CD14-positive monocyte (primary cell): ENCODE measurements around the gene CD2AP. TPM values are rescaled to one million over a fixed set of nuclear protein-coding genes. Genes with fewer than 3 reads are reported as not detected.

Experiments used
- DNase-seq, 3 donors: peaks; one replicate each; pipeline ENCODE4 v3.0.0-alpha.2; 2011 to 2022
- H2AFZ ChIP-seq: 2 replicates; pipeline ENCODE4 v1.6.0; 2012; ENCODE audit warnings: mild to moderate bottlenecking, low read depth, low read length, inconsistent platforms; ENCODE audit not compliant: insufficient read depth, poor library complexity, severe bottlenecking
- H3K27ac ChIP-seq, 2 donors: 1 replicate in 1 of 2; 2 replicates in 1 of 2; pipeline ENCODE4 v1.5.1; 2012 to 2013; ENCODE audit warnings: low read length in 2 of 2, control low read depth in 1 of 2, inconsistent platforms in 1 of 2, low read depth in 1 of 2, mild to moderate bottlenecking in 1 of 2
- H3K27me3 ChIP-seq, 2 donors: one replicate each; pipeline versions ENCODE4 v1.6.0 to v1.6.1; 2011 to 2013; ENCODE audit warnings: low read length in 2 of 2; ENCODE audit not compliant: control insufficient read depth in 2 of 2, insufficient read depth in 2 of 2
- H3K36me3 ChIP-seq, 2 donors: replicated peaks in 1 of 2; 1 replicate in 1 of 2; 2 replicates in 1 of 2; pipeline versions ENCODE4 v1.5.1 to v1.6.1; 2012 to 2013; ENCODE audit warnings: low read length in 2 of 2, control low read depth in 1 of 2, inconsistent platforms in 1 of 2, mild to moderate bottlenecking in 1 of 2; ENCODE audit not compliant: insufficient read depth in 2 of 2, control insufficient read depth in 1 of 2
- H3K4me1 ChIP-seq, 2 donors: 1 replicate in 1 of 2; 2 replicates in 1 of 2; pipeline versions ENCODE4 v1.5.1 to v1.6.1; 2012 to 2013; ENCODE audit warnings: low read length in 2 of 2, control low read depth in 1 of 2, inconsistent platforms in 1 of 2, mild to moderate bottlenecking in 1 of 2, moderate library complexity in 1 of 2; ENCODE audit not compliant: insufficient read depth in 2 of 2, control insufficient read depth in 1 of 2
- H3K4me2 ChIP-seq: replicated peaks from 2 replicates; pipeline ENCODE3; 2012; ENCODE audit warnings: low read length, moderate library complexity, mild to moderate bottlenecking; ENCODE audit not compliant: poor library complexity, severe bottlenecking; ENCODE audit errors: extremely low read depth
- H3K4me3 ChIP-seq, 3 experiments: fragments of 200-600 bp in 1 of 3; sonication (generic) in 1 of 3; replicated peaks in 1 of 3; 1 replicate in 2 of 3; 2 replicates in 1 of 3; pipeline ENCODE4 v1.5.1; 2011 to 2013; ENCODE audit warnings: low read length in 3 of 3, mild to moderate bottlenecking in 3 of 3, control low read depth in 2 of 3, low read depth in 2 of 3, inconsistent platforms in 1 of 3, moderate library complexity in 1 of 3
- H3K79me2 ChIP-seq: 2 replicates; pipeline ENCODE4 v1.6.0; 2012; ENCODE audit warnings: mild to moderate bottlenecking, control low read depth, inconsistent platforms, low read length, moderate library complexity; ENCODE audit not compliant: insufficient read depth
- H3K9ac ChIP-seq: 2 replicates; pipeline ENCODE4 v1.6.0; 2017; ENCODE audit warnings: low read length, mild to moderate bottlenecking; ENCODE audit not compliant: insufficient read depth, poor library complexity, severe bottlenecking
- H3K9me3 ChIP-seq, 2 donors: replicated peaks in 1 of 2; 1 replicate in 1 of 2; 2 replicates in 1 of 2; pipeline versions ENCODE4 v1.5.1 to v1.6.1; 2012 to 2013; ENCODE audit warnings: low read length in 2 of 2, control low read depth in 1 of 2; ENCODE audit not compliant: control insufficient read depth in 1 of 2, insufficient read depth in 1 of 2
- H4K20me1 ChIP-seq: 2 replicates; pipeline ENCODE4 v1.6.0; 2012; ENCODE audit warnings: mild to moderate bottlenecking, low read length, control low read depth, moderate library complexity; ENCODE audit not compliant: insufficient read depth
- H3K27ac Mint-ChIP-seq, 7 donors: one replicate each; pipeline ENCODE4 v1.8.0; 2020; ENCODE audit warnings: mild to moderate bottlenecking in 7 of 7, mixed read lengths in 7 of 7, moderate library complexity in 6 of 7, inconsistent platforms in 2 of 7
- H3K27me3 Mint-ChIP-seq, 3 donors: one replicate each; pipeline ENCODE4 v1.8.0; 2021 to 2022; ENCODE audit warnings: low read depth in 3 of 3, mild to moderate bottlenecking in 3 of 3, mixed read lengths in 3 of 3, moderate library complexity in 3 of 3, inconsistent platforms in 1 of 3
- H3K36me3 Mint-ChIP-seq, 2 donors: one replicate each; pipeline ENCODE4 v1.8.0; 2020; ENCODE audit warnings: mixed read lengths in 2 of 2, inconsistent platforms in 1 of 2, mild to moderate bottlenecking in 1 of 2
- H3K4me1 Mint-ChIP-seq: one replicate; pipeline ENCODE4 v1.8.0; 2020; ENCODE audit warnings: mild to moderate bottlenecking, mixed read lengths
- H3K4me3 Mint-ChIP-seq, 2 donors: one replicate each; pipeline ENCODE4 v1.8.0; 2020; ENCODE audit warnings: mild to moderate bottlenecking in 2 of 2, mixed read lengths in 2 of 2, moderate library complexity in 1 of 2
- H3K9me3 Mint-ChIP-seq, 7 donors: one replicate each; pipeline ENCODE4 v1.8.0; 2020 to 2022; ENCODE audit warnings: mixed read lengths in 7 of 7, mild to moderate bottlenecking in 6 of 7, moderate library complexity in 6 of 7, inconsistent platforms in 2 of 7
- WGBS: methylation state at CpG from one replicate; pipeline ENCODE4 v1.1.5; 2013; ENCODE audit warnings: missing lambda C conversion rate; ENCODE audit not compliant: insufficient coverage; 5-methylcytosine and 5-hydroxymethylcytosine counted together
- intact Hi-C, 2 donors: fragments of 100-400 bp; cut with micrococcal nuclease; formaldehyde crosslinking; loops; one replicate each; pipeline versions ENCODE4 v1.15.0 to v1.15.1; 2023
- polyA plus RNA-seq, 3 donors: library from polyadenylated mRNA; depleted of rRNA in 1 of 3; unstranded in 2 of 3; stranded (reverse) in 1 of 3; fragments of 300-500 nt in 2 of 3; fragments of >200 nt in 1 of 3; fragmentation: Illumina TruSeq in 2 of 3; gene quantifications; 1 replicate in 2 of 3; 2 replicates in 1 of 3; pipeline ENCODE4 v1.2.3, GENCODE V29; 2012 to 2021
- TF ChIP-seq, protein P1 (sequence below): fragments of 200-600 bp; IDR thresholded peaks from one replicate; pipeline ENCODE4 v1.8.0; 2022; ENCODE audit warnings: antibody characterized with exemption, mild to moderate bottlenecking

CD2AP gene
- polyA plus RNA-seq, 3 donors, result 1.5 to 2.4 (median 2.0) TPM

DNA sequence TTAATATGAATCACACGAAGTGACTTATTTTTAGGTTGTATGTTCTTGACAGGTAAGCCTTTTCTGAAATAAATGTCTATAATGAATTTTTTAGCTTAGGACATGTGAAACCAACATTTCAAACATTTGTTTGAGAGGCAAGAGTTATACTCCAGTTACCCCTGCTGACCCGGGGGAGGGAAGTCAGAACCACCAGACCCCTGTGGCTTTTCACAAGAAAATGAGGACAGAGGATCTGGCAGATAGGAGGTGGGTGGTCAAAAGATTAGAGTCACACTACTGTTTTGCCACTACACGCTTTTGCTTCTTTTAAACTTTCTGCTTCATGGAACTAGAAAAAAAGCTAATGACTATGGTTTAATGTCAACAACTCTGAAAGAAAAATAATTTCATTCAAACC, 193.3 kb downstream of the CD2AP start:
- Histone ChIP-seq H3K27me3 (no peaks in the 10 kb centered on the region), H3K9ac (no peak overlapping the region), H3K27ac (no peak overlapping the region), H3K4me1 (no peaks in the 10 kb centered on the region), H3K9me3 (no peaks in the 10 kb centered on the region), H3K79me2 (no peaks in the 10 kb centered on the region), H3K4me2 (no peak overlapping the region), H4K20me1 (no peaks in the 10 kb centered on the region), H3K4me3 (no peak overlapping the region), H2AFZ (no peak overlapping the region), H3K36me3 (no peaks in the 10 kb centered on the region)
- H3K36me3 Mint-ChIP-seq, result no peaks in the 10 kb centered on the region
- peaks cover 0 to 7% (median 2%) of the 10 kb centered on the region in 3 donors for H3K27me3 Mint-ChIP-seq
- 63% methylated on average over 1 of the region's 3 CpGs for WGBS
- H3K4me3 Mint-ChIP-seq, result no peak overlapping the region
- DNase-seq, result no peak
- intact Hi-C loops, result no loop called here
- no peak overlapping the region for H3K27ac Mint-ChIP-seq
- TF ChIP-seq, protein P1, sequence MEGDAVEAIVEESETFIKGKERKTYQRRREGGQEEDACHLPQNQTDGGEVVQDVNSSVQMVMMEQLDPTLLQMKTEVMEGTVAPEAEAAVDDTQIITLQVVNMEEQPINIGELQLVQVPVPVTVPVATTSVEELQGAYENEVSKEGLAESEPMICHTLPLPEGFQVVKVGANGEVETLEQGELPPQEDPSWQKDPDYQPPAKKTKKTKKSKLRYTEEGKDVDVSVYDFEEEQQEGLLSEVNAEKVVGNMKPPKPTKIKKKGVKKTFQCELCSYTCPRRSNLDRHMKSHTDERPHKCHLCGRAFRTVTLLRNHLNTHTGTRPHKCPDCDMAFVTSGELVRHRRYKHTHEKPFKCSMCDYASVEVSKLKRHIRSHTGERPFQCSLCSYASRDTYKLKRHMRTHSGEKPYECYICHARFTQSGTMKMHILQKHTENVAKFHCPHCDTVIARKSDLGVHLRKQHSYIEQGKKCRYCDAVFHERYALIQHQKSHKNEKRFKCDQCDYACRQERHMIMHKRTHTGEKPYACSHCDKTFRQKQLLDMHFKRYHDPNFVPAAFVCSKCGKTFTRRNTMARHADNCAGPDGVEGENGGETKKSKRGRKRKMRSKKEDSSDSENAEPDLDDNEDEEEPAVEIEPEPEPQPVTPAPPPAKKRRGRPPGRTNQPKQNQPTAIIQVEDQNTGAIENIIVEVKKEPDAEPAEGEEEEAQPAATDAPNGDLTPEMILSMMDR, result no peak
- H3K9me3 Mint-ChIP-seq, result peaks cover 0 to 3% (median 0%) of the 10 kb centered on the region in 7 donors
- no peaks in the 10 kb centered on the region for H3K4me1 Mint-ChIP-seq

DNA sequence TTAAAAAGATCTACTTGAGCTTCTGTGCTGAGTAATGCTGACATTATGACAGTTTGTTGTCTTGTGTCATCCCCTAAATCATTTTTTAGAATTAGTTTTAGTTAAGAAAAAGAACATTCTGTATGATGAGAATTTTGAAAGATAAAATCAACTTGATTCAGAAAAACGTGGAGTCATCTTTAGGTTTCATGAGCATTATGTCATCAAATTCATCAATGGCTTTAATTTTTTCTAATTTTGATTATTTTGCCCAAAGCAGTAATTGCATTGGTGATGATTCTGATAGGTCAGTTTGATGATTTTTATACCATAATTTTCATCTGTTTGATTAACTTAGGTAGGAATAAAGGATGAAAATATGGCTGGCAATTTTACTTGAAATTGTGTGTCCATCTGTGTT, 194.2 kb downstream of the CD2AP start:
- Histone ChIP-seq H3K27ac (no peak overlapping the region), H2AFZ (no peak overlapping the region), H4K20me1 (no peaks in the 10 kb centered on the region), H3K4me2 (no peak overlapping the region), H3K27me3 (no peaks in the 10 kb centered on the region), H3K79me2 (no peaks in the 10 kb centered on the region), H3K4me1 (no peaks in the 10 kb centered on the region), H3K9me3 (no peaks in the 10 kb centered on the region), H3K4me3 (no peak overlapping the region), H3K9ac (no peak overlapping the region), H3K36me3 (no peaks in the 10 kb centered on the region)
- peaks cover 0 to 3% (median 0%) of the 10 kb centered on the region in 7 donors for H3K9me3 Mint-ChIP-seq
- no peaks in the 10 kb centered on the region for H3K36me3 Mint-ChIP-seq
- H3K4me3 Mint-ChIP-seq, result no peak overlapping the region
- intact Hi-C loops, result no loop called here
- TF ChIP-seq, protein P1, result no peak
- H3K4me1 Mint-ChIP-seq, result no peaks in the 10 kb centered on the region
- no CpG with 5 or more reads among the region's 1 CpG for WGBS
- DNase-seq, result no peak
- peaks cover 0 to 7% (median 0%) of the 10 kb centered on the region in 3 donors for H3K27me3 Mint-ChIP-seq
- no peak overlapping the region for H3K27ac Mint-ChIP-seq
